HCT116 (cell line): ENCODE results near the gene PBX2. TPM values are rescaled to one million over a fixed set of nuclear protein-coding genes. Genes with fewer than 3 reads are reported as not detected.
A peak's percentile ranks its signal among the peaks of the same experiment; 100 is the strongest.

Source experiments
- ATAC-seq: fragments of 200-7000 bp; cut with Tn5 transposase; 2 replicates; pipeline ENCODE4 v1.9.1; 2020; ENCODE audit warnings: mild to moderate bottlenecking, moderate library complexity
- BruUV-seq: library from RNA; stranded (reverse); fragments of 400-500 nt; replicated peaks from 2 replicates; lab custom pipeline; 2021; lab: Mats Ljungman, UMichigan
- CTCF ChIA-PET: fragments of 300-600 bp; sonication (Branson Sonifier 250); formaldehyde crosslinking; loops from one replicate; lab custom pipeline; 2021; ENCODE audit warnings: antibody characterized with exemption; lab: Charles Lee
- POLR2A ChIA-PET: fragments of 300-600, 350-600 bp; sonication (Branson Sonifier 250); formaldehyde crosslinking; loops from one replicate; lab custom pipeline; 2021; ENCODE audit warnings: antibody characterized with exemption; lab: Charles Lee
- RAD21 ChIA-PET, 2 experiments: fragments of 300-600 bp; sonication (Branson Sonifier 250); formaldehyde crosslinking; loops; one replicate each; lab custom pipeline; 2023; ENCODE audit warnings: low total read pairs in 2 of 2; ENCODE audit not compliant: uncharacterized antibody in 2 of 2, unreplicated experiment in 2 of 2, low non-redundant PET in 1 of 2; lab: Charles Lee
- DNase-seq: peaks from one replicate; pipeline ENCODE4 v3.0.0-alpha.2; 2010; ENCODE audit warnings: low read depth, low spot score
- H2AFZ ChIP-seq: fragments of 200-600 bp; shearing (Covaris generic), sonication (generic); 2 replicates; pipeline ENCODE4 v1.6.1; 2017; ENCODE audit warnings: low read depth, mixed run types, mixed read lengths, antibody characterized with exemption, low read length; ENCODE audit not compliant: poor library complexity, severe bottlenecking
- H3K27ac ChIP-seq: 2 replicates; pipeline ENCODE4 v1.5.1; 2012; ENCODE audit warnings: low read depth, low read length
- H3K27me3 ChIP-seq: fragments of 200-600 bp; sonication (generic); 2 replicates; pipeline ENCODE4 v1.6.1; 2016; ENCODE audit warnings: mixed run types, low read length, mixed read lengths; ENCODE audit not compliant: insufficient read depth
- H3K36me3 ChIP-seq, 2 experiments: fragments of 200-500 bp in 1 of 2; fragments of 200-600 bp in 1 of 2; sonication (Bioruptor generic) in 1 of 2; sonication (generic) in 1 of 2; 2 replicates each; pipeline versions ENCODE4 v1.5.1 to v1.6.1; 2014 to 2016; ENCODE audit warnings: low read length in 2 of 2, inconsistent platforms in 1 of 2, mixed read lengths in 1 of 2, mixed run types in 1 of 2; ENCODE audit not compliant: insufficient read depth in 2 of 2, control insufficient read depth in 1 of 2
- H3K4me1 ChIP-seq, 2 experiments: fragments of 200-600 bp in 1 of 2; sonication (generic) in 1 of 2; 2 replicates each; pipeline versions ENCODE4 v1.5.1 to v1.6.1; 2012 to 2017; ENCODE audit warnings: low read length in 2 of 2, inconsistent platforms in 1 of 2, mild to moderate bottlenecking in 1 of 2, mixed read lengths in 1 of 2, mixed run types in 1 of 2, moderate library complexity in 1 of 2; ENCODE audit not compliant: insufficient read depth in 2 of 2, control insufficient read depth in 1 of 2
- H3K4me2 ChIP-seq: fragments of 200-600 bp; sonication (generic); 2 replicates; pipeline ENCODE4 v1.6.1; 2017; ENCODE audit warnings: mixed run types, low read length, mixed read lengths
- H3K4me3 ChIP-seq, 2 experiments: fragments of 200-600 bp in 1 of 2; sonication (generic) in 1 of 2; replicated peaks in 1 of 2; 2 replicates each; pipeline ENCODE4 v1.5.1; 2011 to 2016; ENCODE audit warnings: low read length in 2 of 2, control low read depth in 1 of 2, low read depth in 1 of 2, mild to moderate bottlenecking in 1 of 2, mixed read lengths in 1 of 2, mixed run types in 1 of 2
- H3K79me2 ChIP-seq: fragments of 200-600 bp; sonication (generic); 2 replicates; pipeline ENCODE4 v1.6.1; 2017; ENCODE audit warnings: mild to moderate bottlenecking, mixed run types, low read length, moderate library complexity, mixed read lengths; ENCODE audit not compliant: insufficient read depth
- H3K9ac ChIP-seq: fragments of 200-600 bp; sonication (generic); 2 replicates; pipeline ENCODE4 v1.6.1; 2016; ENCODE audit warnings: low read length, mixed read lengths
- H3K9me2 ChIP-seq: fragments of 200-600 bp; sonication (generic), shearing (Covaris generic); 2 replicates; pipeline ENCODE4 v1.6.1; 2017; ENCODE audit warnings: mixed run types, mild to moderate bottlenecking, moderate library complexity; ENCODE audit not compliant: insufficient read depth
- H3K9me3 ChIP-seq, 2 experiments: fragments of 200-500 bp in 1 of 2; fragments of 200-600 bp in 1 of 2; sonication (Bioruptor generic) in 1 of 2; sonication (generic) in 1 of 2; 2 replicates each; pipeline ENCODE4 v1.6.1; 2014 to 2017; ENCODE audit warnings: low read length in 2 of 2, mixed read lengths in 2 of 2, inconsistent platforms in 1 of 2, low read depth in 1 of 2, mild to moderate bottlenecking in 1 of 2, mixed run types in 1 of 2, moderate library complexity in 1 of 2; ENCODE audit not compliant: control insufficient read depth in 1 of 2, insufficient read depth in 1 of 2
- H4K20me1 ChIP-seq: fragments of 200-600 bp; sonication (generic), shearing (Covaris generic); 2 replicates; pipeline ENCODE4 v1.6.1; 2017; ENCODE audit warnings: mixed run types, mild to moderate bottlenecking, moderate library complexity; ENCODE audit not compliant: insufficient read depth
- ATF3 ChIP-seq: IDR thresholded peaks from 2 replicates; pipeline ENCODE4 v1.6.1; 2012
- CBX3 ChIP-seq: IDR thresholded peaks from 2 replicates; pipeline ENCODE4 v1.6.1; 2012; ENCODE audit warnings: low read depth
- ELF1 ChIP-seq: IDR thresholded peaks from 2 replicates; pipeline ENCODE4 v1.6.1; 2012; ENCODE audit warnings: low read depth, borderline replicate concordance
- EZH2 ChIP-seq: fragments of 200-600 bp; sonication (generic); IDR thresholded peaks from 2 replicates; pipeline ENCODE4 v1.6.1; 2017; ENCODE audit warnings: antibody characterized with exemption, mixed run types
- MAX ChIP-seq: IDR thresholded peaks from 2 replicates; pipeline ENCODE4 v1.6.1; 2012
- POLR2AphosphoS5 ChIP-seq: IDR thresholded peaks from 2 replicates; pipeline ENCODE4 v1.6.1; 2011; ENCODE audit warnings: mild to moderate bottlenecking, low read depth, low read length, moderate library complexity
- RAD21 ChIP-seq: IDR thresholded peaks from 2 replicates; pipeline ENCODE4 v1.6.1; 2012; ENCODE audit warnings: low read depth, mild to moderate bottlenecking
- REST ChIP-seq: IDR thresholded peaks from 2 replicates; pipeline ENCODE4 v1.6.1; 2012; ENCODE audit warnings: low read depth
- TCF7L2 ChIP-seq: IDR thresholded peaks from 2 replicates; pipeline ENCODE4 v1.7.0; 2011; ENCODE audit warnings: borderline replicate concordance, inconsistent platforms; ENCODE audit not compliant: insufficient read depth, insufficient read length; ENCODE audit errors: extremely low read depth
- ZFX ChIP-seq: fragments of 450-650 bp; IDR thresholded peaks from 2 replicates; pipeline ENCODE4 v1.6.1; 2017
- intact Hi-C: fragments of 100-400 bp; cut with micrococcal nuclease; formaldehyde crosslinking; loops from 2 replicates; pipeline ENCODE4 v1.10.0; 2022
- total RNA-seq: library from RNA; stranded (reverse); gene quantifications from one replicate; pipeline ENCODE4 v1.2.1, GENCODE V29; 2021; ENCODE audit not compliant: unreplicated experiment
- TF ChIP-seq, protein P1 (sequence below), 3 experiments: fragments of 200-600 bp in 1 of 3; sonication (generic) in 1 of 3; IDR thresholded peaks in 2 of 3; conservative IDR thresholded peaks in 1 of 3; 2 replicates each; pipeline ENCODE4 v1.5.1; 2012 to 2017; ENCODE audit warnings: low read depth in 2 of 3, low read length in 2 of 3, antibody characterized with exemption in 1 of 3, borderline replicate concordance in 1 of 3, control low read depth in 1 of 3, mild to moderate bottlenecking in 1 of 3, mixed read lengths in 1 of 3, mixed run types in 1 of 3, moderate library complexity in 1 of 3; ENCODE audit not compliant: insufficient read depth in 1 of 3

The PBX2 gene
- total RNA-seq, 1 experiment from 2014 or later, result 79.0 TPM

DNA sequence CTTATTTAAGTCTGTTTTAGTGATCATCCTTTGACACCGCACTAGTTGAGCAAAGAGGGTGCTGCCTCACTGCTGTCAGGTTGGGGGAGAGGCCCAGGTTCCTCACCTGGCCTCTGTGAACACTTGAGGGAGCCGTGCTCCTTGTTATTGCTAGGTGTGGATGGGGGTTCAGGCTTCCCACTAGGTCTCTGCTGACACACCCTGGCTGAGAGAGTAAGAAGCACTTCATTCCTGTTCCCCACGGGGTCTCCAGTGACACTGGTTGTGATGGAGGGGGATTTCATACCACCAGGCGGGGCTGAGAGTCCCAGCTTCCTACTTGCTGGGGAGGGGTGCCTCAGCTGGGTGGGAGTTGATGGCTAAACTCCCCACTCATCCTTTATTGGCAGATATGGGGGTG is 44.9 kb upstream of the PBX2 start:
- no peaks in the 10 kb centered on the region for H3K27me3 ChIP-seq
- ATAC-seq, result peak; percentile 52; the same call in 1 of the 2 replicates
- H3K9me2 ChIP-seq, result no peaks in the 10 kb centered on the region
- no peak overlapping the region for H3K9ac ChIP-seq
- POLR2A ChIA-PET, result no interaction called here
- TF ChIP-seq MAX (no peak), RAD21 (peak; percentile 49; the same call in 1 of the 2 replicates), CBX3 (no peak)
- TF ChIP-seq, protein P1, sequence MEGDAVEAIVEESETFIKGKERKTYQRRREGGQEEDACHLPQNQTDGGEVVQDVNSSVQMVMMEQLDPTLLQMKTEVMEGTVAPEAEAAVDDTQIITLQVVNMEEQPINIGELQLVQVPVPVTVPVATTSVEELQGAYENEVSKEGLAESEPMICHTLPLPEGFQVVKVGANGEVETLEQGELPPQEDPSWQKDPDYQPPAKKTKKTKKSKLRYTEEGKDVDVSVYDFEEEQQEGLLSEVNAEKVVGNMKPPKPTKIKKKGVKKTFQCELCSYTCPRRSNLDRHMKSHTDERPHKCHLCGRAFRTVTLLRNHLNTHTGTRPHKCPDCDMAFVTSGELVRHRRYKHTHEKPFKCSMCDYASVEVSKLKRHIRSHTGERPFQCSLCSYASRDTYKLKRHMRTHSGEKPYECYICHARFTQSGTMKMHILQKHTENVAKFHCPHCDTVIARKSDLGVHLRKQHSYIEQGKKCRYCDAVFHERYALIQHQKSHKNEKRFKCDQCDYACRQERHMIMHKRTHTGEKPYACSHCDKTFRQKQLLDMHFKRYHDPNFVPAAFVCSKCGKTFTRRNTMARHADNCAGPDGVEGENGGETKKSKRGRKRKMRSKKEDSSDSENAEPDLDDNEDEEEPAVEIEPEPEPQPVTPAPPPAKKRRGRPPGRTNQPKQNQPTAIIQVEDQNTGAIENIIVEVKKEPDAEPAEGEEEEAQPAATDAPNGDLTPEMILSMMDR (IDR thresholded peaks at IDR 0.05 in 2 of 3, conservative IDR thresholded peaks at IDR 0.05 in 1 of 3; ENCODE audit: borderline replicate concordance in 1 of 3, insufficient read depth in 1 of 3, low read depth in 2 of 3, low read length in 2 of 3), result peak; percentile 14 to 69 (median 18); a peak in 1 of 6 replicates
- H3K79me2 ChIP-seq, result no peaks in the 10 kb centered on the region
- H3K4me3 ChIP-seq, result no peak overlapping the region
- BruUV-seq, result no TSS peak
- no peak overlapping the region for H3K27ac ChIP-seq
- no peak overlapping the region for H2AFZ ChIP-seq
- no peak overlapping the region for H3K4me2 ChIP-seq
- intact Hi-C loops, result no loop called here
- no peaks in the 10 kb centered on the region for H4K20me1 ChIP-seq
- H3K4me1 ChIP-seq, result no peaks in the 10 kb centered on the region
- DNase-seq, result no peak
- no peaks in the 10 kb centered on the region for H3K9me3 ChIP-seq
- RAD21 ChIA-PET, result no interaction called here
- H3K36me3 ChIP-seq, result no peaks in the 10 kb centered on the region
- CTCF ChIA-PET, result no interaction called here

GRCh38 chr6:32226434-32226833 is 36.4 kb upstream of the PBX2 start:
- Histone ChIP-seq H3K4me2 (no peak overlapping the region), H3K27ac (no peak overlapping the region), H3K9me2 (no peaks in the 10 kb centered on the region), H3K27me3 (no peaks in the 10 kb centered on the region), H2AFZ (no peak overlapping the region), H3K9ac (no peak overlapping the region), H3K36me3 (no peaks in the 10 kb centered on the region), H4K20me1 (no peaks in the 10 kb centered on the region), H3K79me2 (no peaks in the 10 kb centered on the region), H3K9me3 (no peaks in the 10 kb centered on the region), H3K4me1 (no peaks in the 10 kb centered on the region), H3K4me3 (no peak overlapping the region)
- no peak for ATAC-seq
- BruUV-seq, result no TSS peak
- POLR2A ChIA-PET, result no interaction called here
- CTCF ChIA-PET, result no interaction called here
- intact Hi-C loops, result no loop called here
- RAD21 ChIA-PET, result no interaction called here
- DNase-seq, result no peak
- TF ChIP-seq CBX3 (no peak), ZFX (no peak), RAD21 (no peak), TCF7L2 (no peak), MAX (no peak), ATF3 (no peak), ELF1 (no peak), EZH2 (no peak), POLR2AphosphoS5 (no peak), REST (no peak)
